WTC11 (cell line): ENCODE results near the gene KCNE1. TPM values are rescaled to one million over a fixed set of nuclear protein-coding genes. Genes with fewer than 3 reads are reported as not detected.
A peak's percentile ranks its signal among the peaks of the same experiment; 100 is the strongest.

Source experiments
- ATAC-seq: fragments of 200-7000 bp; cut with Tn5 transposase; 2 replicates; pipeline ENCODE4 v1.10.0; 2021; ENCODE audit warnings: mild to moderate bottlenecking, moderate library complexity
- CTCF ChIA-PET: fragments of 300-600 bp; sonication (Branson Sonifier 250); formaldehyde crosslinking; loops from one replicate; lab custom pipeline; 2021; ENCODE audit warnings: antibody characterized with exemption; lab: Charles Lee
- POLR2A ChIA-PET: fragments of 350-600 bp; sonication (Branson Sonifier 250); formaldehyde crosslinking; loops from one replicate; lab custom pipeline; 2021; ENCODE audit warnings: antibody characterized with exemption; lab: Charles Lee
- DNase-seq: peaks from one replicate; pipeline ENCODE4 v3.0.0; 2021; ENCODE audit warnings: low spot score
- H3K27ac Mint-ChIP-seq: 2 replicates; pipeline ENCODE4 v1.8.0; 2021; ENCODE audit warnings: mixed read lengths
- H3K27me3 Mint-ChIP-seq: 2 replicates; pipeline ENCODE4 v1.8.0; 2021; ENCODE audit warnings: low read depth, mild to moderate bottlenecking, moderate library complexity, mixed read lengths
- H3K36me3 Mint-ChIP-seq: 2 replicates; pipeline ENCODE4 v1.8.0; 2021; ENCODE audit warnings: mixed read lengths
- H3K4me1 Mint-ChIP-seq: 2 replicates; pipeline ENCODE4 v1.8.0; 2022; ENCODE audit warnings: mixed read lengths
- H3K4me3 Mint-ChIP-seq: 2 replicates; pipeline ENCODE4 v1.8.0; 2021; ENCODE audit warnings: mild to moderate bottlenecking, moderate library complexity, mixed read lengths
- H3K9me3 Mint-ChIP-seq: 2 replicates; pipeline ENCODE4 v1.8.0; 2021; ENCODE audit warnings: mixed read lengths
- CREB1 ChIP-seq: sonication (generic); formaldehyde crosslinking; IDR thresholded peaks from 2 replicates; pipeline ENCODE4 v1.8.0; 2023; ENCODE audit warnings: mild to moderate bottlenecking, missing genetic modification reagents
- CREM ChIP-seq: sonication (generic); formaldehyde crosslinking; IDR thresholded peaks from 2 replicates; pipeline ENCODE4 v1.8.1; 2022; ENCODE audit warnings: mild to moderate bottlenecking, missing genetic modification reagents, moderate library complexity
- CTCF ChIP-seq: fragments of 200-600 bp; IDR thresholded peaks from 2 replicates; pipeline ENCODE4 v1.8.0; 2022; ENCODE audit warnings: antibody characterized with exemption
- E2F1 ChIP-seq: sonication (generic); formaldehyde crosslinking; IDR thresholded peaks from 2 replicates; pipeline ENCODE4 v1.8.0; 2022; ENCODE audit warnings: mild to moderate bottlenecking, missing genetic modification reagents
- E2F4 ChIP-seq: sonication (generic); formaldehyde crosslinking; IDR thresholded peaks from 2 replicates; pipeline ENCODE4 v1.8.1; 2022; ENCODE audit warnings: low read depth, mild to moderate bottlenecking, moderate library complexity, missing genetic modification reagents, borderline replicate concordance
- ERG ChIP-seq: fragments of 250-450 bp; sonication (Bioruptor Pico); IDR thresholded peaks from 2 replicates; pipeline ENCODE4 v1.8.0; 2021; ENCODE audit warnings: mild to moderate bottlenecking
- ESRRA ChIP-seq: sonication (generic); formaldehyde crosslinking; IDR thresholded peaks from 2 replicates; pipeline ENCODE4 v1.8.1; 2022; ENCODE audit warnings: mild to moderate bottlenecking, missing genetic modification reagents, borderline replicate concordance
- FOXP1 ChIP-seq: sonication (generic); formaldehyde crosslinking; IDR thresholded peaks from 2 replicates; pipeline ENCODE4 v1.8.0; 2022; ENCODE audit warnings: missing genetic modification reagents, mild to moderate bottlenecking, moderate library complexity, borderline replicate concordance
- GTF2I ChIP-seq: fragments of 250-450 bp; sonication (Bioruptor Pico); conservative IDR thresholded peaks from 2 replicates; pipeline ENCODE4 v1.4.0; 2021; ENCODE audit warnings: mild to moderate bottlenecking
- HMGA2 ChIP-seq: fragments of 250-450 bp; sonication (Bioruptor Pico); IDR thresholded peaks from 2 replicates; pipeline ENCODE4 v1.4.0; 2021; ENCODE audit warnings: mild to moderate bottlenecking, moderate library complexity
- MYBL2 ChIP-seq: sonication (generic); formaldehyde crosslinking; IDR thresholded peaks from 2 replicates; pipeline ENCODE4 v1.8.1; 2023; ENCODE audit warnings: mild to moderate bottlenecking, moderate library complexity, missing genetic modification reagents
- NR2C2 ChIP-seq: sonication (generic); formaldehyde crosslinking; IDR thresholded peaks from 2 replicates; pipeline ENCODE4 v1.8.0; 2022; ENCODE audit warnings: mild to moderate bottlenecking, missing genetic modification reagents
- PRDM15 ChIP-seq: sonication (generic); formaldehyde crosslinking; IDR thresholded peaks from 2 replicates; pipeline ENCODE4 v1.8.0; 2022; ENCODE audit warnings: missing genetic modification reagents
- SMAD3 ChIP-seq: sonication (generic); formaldehyde crosslinking; IDR thresholded peaks from 2 replicates; pipeline ENCODE4 v1.8.0; 2022; ENCODE audit warnings: missing genetic modification reagents, mild to moderate bottlenecking, borderline replicate concordance
- SP1 ChIP-seq: sonication (generic); formaldehyde crosslinking; conservative IDR thresholded peaks from 2 replicates; pipeline ENCODE4 v1.8.1; 2022; ENCODE audit warnings: missing genetic modification reagents
- ZBTB21 ChIP-seq: sonication (generic); formaldehyde crosslinking; IDR thresholded peaks from 2 replicates; pipeline ENCODE4 v1.8.1; 2023; ENCODE audit warnings: mild to moderate bottlenecking, missing genetic modification reagents, borderline replicate concordance
- ZNF219 ChIP-seq: sonication (generic); formaldehyde crosslinking; IDR thresholded peaks from 2 replicates; pipeline ENCODE4 v1.8.0; 2023; ENCODE audit warnings: missing genetic modification reagents, mild to moderate bottlenecking, borderline replicate concordance
- ZNF416 ChIP-seq: fragments of 250-450 bp; sonication (Bioruptor Pico); IDR thresholded peaks from 2 replicates; pipeline ENCODE4 v1.9.0; 2021; ENCODE audit warnings: mild to moderate bottlenecking, inconsistent platforms
- ZNF671 ChIP-seq: fragments of 250-450 bp; sonication (Bioruptor Pico); IDR thresholded peaks from 2 replicates; pipeline ENCODE4 v1.8.0; 2021; ENCODE audit warnings: mild to moderate bottlenecking
- ZSCAN18 ChIP-seq: fragments of 250-450 bp; sonication (Bioruptor Pico); IDR thresholded peaks from 2 replicates; pipeline ENCODE4 v2.1.2; 2022; ENCODE audit warnings: mild to moderate bottlenecking, moderate library complexity
- total RNA-seq: library from RNA; stranded (reverse); gene quantifications from 3 replicates; pipeline ENCODE4 v1.2.3, GENCODE V29; 2021

KCNE1 gene
- total RNA-seq, 1 experiment from 2014 or later, result 0.37 TPM

GRCh38 chr21:34510148-34511142, 1.6 kb downstream of the KCNE1 start:
- ChIA-PET POLR2A (interaction anchor here (1.0 kb wide), 1 partner anchor 92 kb away, joined by 3 read pairs; no protein-coding TSS in a partner anchor), CTCF (interaction anchor here (0.6 to 4.4 kb wide), 37 partner anchors 9 to 235 kb away, joined by 3 to 137 read pairs (median 6); partner anchors contain the start of gene RCAN1)
- H3K4me3 Mint-ChIP-seq, result no peak overlapping the region
- no peaks in the 10 kb centered on the region; the same call in 1 of the 2 replicates for H3K4me1 Mint-ChIP-seq
- DNase-seq (peak; percentile 90), ATAC-seq (peak; percentile 95)
- no peaks in the 10 kb centered on the region for H3K36me3 Mint-ChIP-seq
- H3K9me3 Mint-ChIP-seq, result no peaks in the 10 kb centered on the region
- TF ChIP-seq MYBL2 (CRISPR knock-in tag) (no peak), CTCF (peak; percentile 75), CREM (no peak), GTF2I (peak; percentile 25; the same call in 1 of the 2 replicates)
- no peaks in the 10 kb centered on the region for H3K27me3 Mint-ChIP-seq
- no peak overlapping the region for H3K27ac Mint-ChIP-seq

- ChIA-PET CTCF (interaction anchor here (0.6 to 4.4 kb wide), 13 partner anchors 8 to 147 kb away, joined by 3 to 137 read pairs (median 5); partner anchors contain the start of gene RCAN1), POLR2A (interaction anchor here (0.9 kb wide), 1 partner anchor 94 kb away, joined by 3 read pairs; no protein-coding TSS in a partner anchor)
- Mint-ChIP-seq H3K27me3 (no peaks in the 10 kb centered on the region), H3K27ac (no peak overlapping the region), H3K4me1 (no peaks in the 10 kb centered on the region), H3K36me3 (no peaks in the 10 kb centered on the region), H3K4me3 (no peak overlapping the region), H3K9me3 (no peaks in the 10 kb centered on the region)
- DNase-seq, result no peak
- ATAC-seq, result no peak; the same call in 1 of the 2 replicates
- TF ChIP-seq E2F1 (no peak), SMAD3 (CRISPR knock-in tag) (no peak), E2F4 (CRISPR knock-in tag) (no peak), ZNF219 (CRISPR knock-in tag) (no peak), CTCF (no peak), ZNF416 (no peak), ERG (CRISPR knock-in tag) (no peak), ESRRA (CRISPR knock-in tag) (no peak), FOXP1 (CRISPR knock-in tag) (no peak), CREB1 (CRISPR knock-in tag) (no peak), ZNF671 (CRISPR knock-in tag) (no peak), ZSCAN18 (CRISPR knock-in tag) (no peak), HMGA2 (CRISPR knock-in tag) (no peak), PRDM15 (no peak), NR2C2 (CRISPR knock-in tag) (no peak), ZBTB21 (CRISPR knock-in tag) (no peak), SP1 (CRISPR knock-in tag) (no peak)
Measured at GRCh38 chr21:34509151-34509550, 2.9 kb downstream of the KCNE1 start.
